ENCODE data around the gene OFD1.

DNA sequence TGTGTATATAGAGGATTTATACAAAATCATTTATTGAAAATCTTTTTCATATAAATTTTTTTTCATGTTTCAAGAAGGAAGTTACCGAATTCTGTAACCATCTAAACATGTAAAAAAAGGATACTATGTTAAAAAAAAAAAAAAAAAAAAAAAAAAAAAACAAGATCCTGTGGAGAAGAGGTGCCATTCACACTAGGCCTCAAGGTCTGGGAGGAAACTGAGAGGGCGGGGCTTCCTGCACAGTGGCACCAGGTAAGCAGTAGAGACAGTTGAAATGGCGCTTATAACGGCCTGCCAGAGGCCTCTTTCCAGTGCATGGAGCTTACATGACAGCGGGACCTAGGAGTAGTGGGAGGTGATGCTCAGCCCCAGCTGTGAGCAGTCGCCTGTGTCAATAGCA is 17.6 kb upstream of the OFD1 start:
- TF ChIP-seq, protein P1, sequence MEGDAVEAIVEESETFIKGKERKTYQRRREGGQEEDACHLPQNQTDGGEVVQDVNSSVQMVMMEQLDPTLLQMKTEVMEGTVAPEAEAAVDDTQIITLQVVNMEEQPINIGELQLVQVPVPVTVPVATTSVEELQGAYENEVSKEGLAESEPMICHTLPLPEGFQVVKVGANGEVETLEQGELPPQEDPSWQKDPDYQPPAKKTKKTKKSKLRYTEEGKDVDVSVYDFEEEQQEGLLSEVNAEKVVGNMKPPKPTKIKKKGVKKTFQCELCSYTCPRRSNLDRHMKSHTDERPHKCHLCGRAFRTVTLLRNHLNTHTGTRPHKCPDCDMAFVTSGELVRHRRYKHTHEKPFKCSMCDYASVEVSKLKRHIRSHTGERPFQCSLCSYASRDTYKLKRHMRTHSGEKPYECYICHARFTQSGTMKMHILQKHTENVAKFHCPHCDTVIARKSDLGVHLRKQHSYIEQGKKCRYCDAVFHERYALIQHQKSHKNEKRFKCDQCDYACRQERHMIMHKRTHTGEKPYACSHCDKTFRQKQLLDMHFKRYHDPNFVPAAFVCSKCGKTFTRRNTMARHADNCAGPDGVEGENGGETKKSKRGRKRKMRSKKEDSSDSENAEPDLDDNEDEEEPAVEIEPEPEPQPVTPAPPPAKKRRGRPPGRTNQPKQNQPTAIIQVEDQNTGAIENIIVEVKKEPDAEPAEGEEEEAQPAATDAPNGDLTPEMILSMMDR (IDR thresholded peaks at IDR 0.05) = no peak
- no peak for TF ChIP-seq POLR2A (IDR thresholded peaks at IDR 0.05)

All from right lobe of liver (tissue), 4 donors.